DLD1 (cell line): ENCODE results near the gene GALNT17.
"Not testable (repeated sequence)": the region's sequence is repeated elsewhere in the genome, so short reads cannot be mapped to it uniquely, and the experiment has no call there.

ENCODE experiments used
- in situ Hi-C: cut with HindIII; loops from 2 replicates; pipeline ENCODE4 v1.10.0; 2017; ENCODE audit warnings: low sequenced_read_pairs

The GALNT17 gene

DNA sequence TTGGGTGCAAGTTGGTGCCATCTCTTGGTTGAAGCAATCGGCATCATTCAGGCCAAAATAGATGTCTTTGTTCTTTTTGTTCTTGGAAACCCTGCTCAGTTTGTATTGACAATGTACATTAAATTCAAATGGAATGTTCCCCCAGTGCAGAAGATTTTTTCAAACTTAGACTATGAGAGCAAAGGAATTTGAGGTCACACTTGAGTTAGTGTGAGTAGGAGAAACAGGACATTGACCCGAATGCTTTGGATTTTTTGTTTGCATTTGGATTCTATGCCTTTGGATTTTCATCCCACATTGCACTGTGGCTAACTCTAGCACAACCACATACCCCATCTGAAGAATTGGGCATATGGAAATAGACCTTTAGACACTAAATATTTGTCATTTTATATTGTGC, 480.0 kb downstream of the GALNT17 start:
- in situ Hi-C loops: no loop called here

DNA sequence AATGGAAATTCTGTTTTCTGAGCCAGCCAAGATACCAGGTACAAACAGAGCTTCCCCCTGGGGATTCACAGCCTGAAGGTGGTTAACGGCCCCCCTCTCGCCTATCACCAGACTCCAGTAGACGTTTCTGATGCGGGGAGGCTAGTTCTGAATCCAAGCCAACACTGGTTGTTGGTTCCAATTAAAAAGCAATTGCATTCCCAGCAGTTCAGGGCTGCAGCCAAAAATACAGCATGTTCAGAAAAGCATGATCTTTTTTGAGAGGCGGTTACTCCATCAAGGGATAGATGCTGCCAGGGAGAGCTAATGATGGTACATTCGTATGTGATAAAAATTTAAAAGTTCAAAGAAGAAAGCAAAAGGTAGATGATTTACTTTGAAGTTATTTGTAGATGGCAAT, 481.0 kb downstream of the GALNT17 start:
- in situ Hi-C loops: no loop called here

DNA sequence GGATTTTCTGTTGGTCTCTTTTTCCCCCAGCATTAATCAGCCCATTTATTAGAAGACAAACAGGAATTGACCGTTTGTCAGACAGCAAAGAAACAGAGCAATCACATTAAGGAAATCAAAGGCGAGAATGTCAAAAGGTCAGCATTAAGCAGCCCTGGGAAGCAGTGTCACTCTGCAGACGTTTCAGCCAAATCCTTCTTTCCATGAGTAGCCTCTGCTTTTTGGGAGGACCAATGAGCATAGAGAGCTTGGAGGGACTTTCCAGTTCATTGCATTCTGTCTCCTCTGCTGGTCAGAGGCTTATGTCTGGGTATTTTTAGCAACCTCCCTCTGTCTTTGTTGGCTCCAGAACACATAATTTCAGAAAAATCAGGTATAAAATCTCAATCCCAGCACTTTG, 481.4 kb downstream of the GALNT17 start:
- in situ Hi-C loops: no loop called here

DNA sequence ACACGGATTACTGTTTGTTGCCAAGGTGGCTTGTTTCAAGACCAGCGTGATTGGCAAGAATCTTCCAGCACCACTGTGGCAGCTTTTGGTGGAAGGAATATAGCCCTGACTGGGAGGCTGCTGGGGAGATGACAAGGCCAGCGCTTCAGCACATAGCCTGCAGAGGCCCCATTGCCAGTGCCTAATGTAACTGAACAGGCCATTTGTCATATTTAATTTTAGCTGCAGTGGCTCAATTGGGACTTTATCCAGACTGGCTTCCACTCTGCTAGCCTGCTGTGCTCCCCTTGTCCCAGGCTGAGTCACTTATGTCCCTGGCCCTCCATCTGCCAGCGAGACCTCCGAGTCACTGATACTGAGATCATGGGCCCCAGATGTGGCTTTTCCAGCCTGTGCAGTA, 483.1 kb downstream of the GALNT17 start:
- in situ Hi-C loops: no loop called here

DNA sequence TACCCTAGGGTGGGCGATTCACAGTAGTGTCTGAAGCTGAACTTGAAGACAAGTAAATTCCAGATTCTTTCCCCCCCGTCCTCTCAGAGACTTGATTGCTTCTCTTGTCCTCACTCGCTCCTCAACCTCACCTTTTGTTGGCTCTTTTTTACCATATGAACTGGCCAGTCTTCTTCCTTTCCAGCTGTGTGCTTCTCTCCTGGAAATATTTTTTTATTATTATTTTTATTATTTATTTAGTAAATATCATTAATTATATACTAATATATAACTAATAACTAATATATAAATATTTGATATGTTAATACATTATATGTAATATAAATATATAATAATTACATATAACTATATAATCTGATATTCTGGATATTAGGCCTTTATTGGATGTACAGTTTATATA, 484.3 kb downstream of the GALNT17 start:
- in situ Hi-C loops: no loop called here

DNA sequence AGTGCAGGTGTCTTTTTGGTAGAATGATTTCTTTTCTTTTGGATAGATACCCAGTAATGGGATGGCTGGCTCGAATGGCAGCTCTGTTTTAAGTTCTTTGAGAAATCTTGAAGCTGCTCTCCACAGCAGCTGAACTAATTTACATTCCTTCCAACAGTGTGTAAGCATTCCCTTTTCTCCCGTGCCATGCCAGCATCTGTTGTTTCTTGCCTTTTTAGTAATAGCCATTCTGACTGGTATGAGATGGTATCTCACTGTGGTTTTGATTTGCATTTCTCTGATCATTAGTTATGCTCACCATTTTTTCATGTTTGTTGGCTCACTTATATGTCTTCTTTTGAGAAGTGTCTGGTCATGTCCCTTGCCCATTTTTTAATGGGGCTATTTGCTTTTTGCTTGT, 486.3 kb downstream of the GALNT17 start:
- in situ Hi-C loops: no loop called here

DNA sequence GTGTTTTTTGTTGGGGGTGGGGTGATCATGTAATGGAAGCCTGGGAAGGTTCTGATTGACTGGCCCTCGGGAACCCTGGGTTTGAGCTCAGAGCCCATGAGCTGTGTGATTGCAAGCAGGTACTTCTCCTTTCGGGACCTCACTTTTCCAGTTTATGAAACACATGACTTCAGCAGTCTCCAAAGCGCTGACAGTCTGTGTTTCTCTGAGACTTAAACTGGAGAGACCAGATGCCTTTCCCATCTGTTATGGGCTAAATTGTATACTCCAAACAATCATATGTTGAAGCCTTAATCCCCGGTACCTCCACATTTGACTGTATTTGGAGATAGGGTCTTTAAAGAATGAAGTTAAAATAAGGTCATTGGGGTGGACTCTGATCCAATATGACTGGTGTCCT, 493.6 kb downstream of the GALNT17 start:
- in situ Hi-C loops: no loop called here

DNA sequence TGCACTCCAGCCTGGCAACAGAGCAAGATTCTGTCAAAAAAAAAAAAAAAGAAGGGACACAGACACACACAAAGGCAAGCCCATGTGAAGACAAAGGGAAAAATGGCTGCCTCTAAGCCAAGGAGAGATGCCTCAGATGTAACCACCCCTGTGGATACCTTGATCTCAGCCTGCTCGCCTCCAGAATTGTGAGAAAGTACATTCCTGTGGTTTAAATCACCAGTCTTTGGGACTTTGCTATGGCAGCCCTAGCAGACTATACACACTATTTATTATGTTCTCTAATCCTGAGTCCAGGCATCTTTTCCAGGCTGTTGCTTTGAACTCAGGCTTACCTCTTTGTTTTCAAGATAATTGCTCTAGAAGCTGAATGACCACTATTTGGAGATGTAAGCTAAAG, 494.3 kb downstream of the GALNT17 start:
- in situ Hi-C loops: no loop called here

DNA sequence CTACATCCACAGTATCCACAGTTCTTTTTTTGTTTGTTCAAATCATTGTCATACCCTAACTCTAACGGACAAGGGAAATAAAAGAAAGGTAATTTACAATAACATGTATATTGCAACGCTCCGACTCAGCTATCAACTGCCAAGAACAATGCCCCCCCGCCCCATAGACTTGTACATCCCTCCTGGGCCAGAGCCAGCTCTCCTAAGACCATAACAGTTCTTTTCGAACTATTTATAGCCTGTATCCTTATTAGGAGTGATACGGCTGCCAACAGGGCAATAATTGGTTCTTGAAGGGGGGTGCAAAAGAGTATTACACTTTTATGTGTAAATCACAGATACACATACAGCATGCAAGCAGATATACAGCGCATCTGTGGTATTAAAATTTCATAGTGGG, 495.7 kb downstream of the GALNT17 start:
- in situ Hi-C loops: no loop called here

DNA sequence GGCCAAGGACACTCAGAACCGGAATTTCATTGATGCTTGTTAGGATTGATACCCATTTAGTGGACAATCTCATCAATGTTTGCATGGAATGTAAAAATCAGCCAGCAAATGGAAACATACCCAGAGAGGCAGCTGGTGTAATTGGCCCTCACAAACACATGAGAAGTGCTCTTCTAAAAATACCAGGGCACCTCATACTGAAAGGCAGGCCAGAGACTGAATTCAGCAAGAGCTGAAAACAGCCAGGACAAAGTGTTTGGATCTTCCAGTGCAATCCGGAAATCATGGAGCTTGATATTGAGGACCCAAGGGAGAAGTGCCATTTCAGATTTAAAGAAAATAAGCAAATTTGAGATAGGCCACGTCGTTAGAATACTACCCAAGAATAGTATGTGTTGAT, 498.6 kb downstream of the GALNT17 start:
- in situ Hi-C loops: no loop called here

DNA sequence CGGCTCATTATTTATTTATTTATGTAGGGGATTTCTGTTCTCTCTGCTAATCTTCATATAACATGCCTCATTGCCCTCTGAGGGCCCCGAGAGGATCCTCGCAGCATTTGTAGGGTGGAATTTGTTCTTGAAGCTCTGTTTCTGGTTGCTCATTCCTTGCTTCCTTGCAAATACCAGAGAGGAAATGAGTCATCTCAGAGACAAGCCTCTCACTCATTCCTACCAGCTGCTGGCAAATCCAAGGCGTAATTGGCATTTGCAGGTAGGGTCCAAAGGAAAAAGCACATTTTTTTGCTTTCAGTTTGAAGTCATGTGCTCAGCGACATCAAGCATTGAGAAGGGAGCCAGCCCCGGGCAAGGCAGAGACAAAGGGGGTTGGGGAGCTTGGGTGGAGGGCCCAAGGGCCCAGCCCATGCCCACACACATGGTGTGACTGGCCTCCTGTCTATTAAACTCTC, 501.6 kb downstream of the GALNT17 start:
- in situ Hi-C loops: no loop called here

DNA sequence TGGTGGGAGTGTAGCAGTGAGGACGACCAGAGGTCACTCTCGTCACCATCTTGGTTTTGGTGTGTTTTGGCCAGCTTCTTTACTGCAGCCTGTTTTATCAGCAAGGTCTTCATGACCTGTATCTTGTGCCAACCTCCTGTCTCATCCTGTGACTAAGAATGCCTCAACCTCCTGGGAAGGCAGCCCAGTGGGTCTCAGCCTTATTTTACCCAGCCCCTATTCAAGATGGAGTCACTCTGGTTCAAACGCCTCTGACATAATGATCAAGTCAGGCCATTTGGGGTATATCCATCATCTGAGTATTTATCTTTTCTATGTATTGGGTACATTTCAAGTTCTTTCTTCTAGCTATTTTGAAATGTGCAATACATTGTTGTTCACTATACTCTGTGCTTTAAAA, 503.9 kb downstream of the GALNT17 start:
- in situ Hi-C loops: not testable (repeated sequence)

DNA sequence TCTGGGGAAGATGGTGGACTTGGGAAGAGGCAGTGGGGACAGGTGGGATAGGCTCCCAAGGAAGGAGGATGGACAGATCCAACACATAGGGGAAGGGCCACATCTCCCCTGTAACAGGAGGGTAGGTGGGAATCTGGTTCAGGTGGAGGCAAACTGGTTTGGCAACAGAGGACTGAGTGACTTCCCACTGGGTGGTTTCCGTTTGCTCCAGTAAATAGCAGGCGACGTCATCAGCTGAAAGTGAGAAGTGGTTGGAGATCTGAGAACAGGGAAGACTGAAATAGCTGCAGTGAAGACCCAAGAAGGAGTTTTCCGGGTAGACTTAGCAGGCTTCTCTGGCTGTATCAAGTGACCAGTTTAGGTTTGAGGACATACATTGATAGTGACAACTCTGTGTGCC, 504.4 kb downstream of the GALNT17 start:
- in situ Hi-C loops: no loop called here

DNA sequence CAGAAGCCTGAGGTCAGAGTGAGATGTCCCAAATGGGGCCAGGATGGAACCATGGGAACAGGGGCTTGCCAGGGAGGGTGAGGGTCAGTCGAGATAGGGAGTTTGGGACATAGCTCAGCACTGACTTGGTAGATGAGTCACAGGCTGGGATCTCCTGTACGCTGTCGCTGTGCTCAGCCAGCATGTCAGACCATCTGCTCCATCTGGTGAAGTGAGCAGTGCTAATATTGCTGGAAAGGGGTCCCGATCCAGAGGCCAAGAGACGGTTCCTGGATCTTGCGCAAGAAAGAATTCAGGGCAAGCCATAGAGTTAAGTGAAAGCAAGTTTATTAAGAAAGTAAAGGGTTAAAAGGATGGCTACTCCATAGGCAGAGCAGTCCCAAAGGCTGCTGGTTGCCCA, 505.6 kb downstream of the GALNT17 start:
- in situ Hi-C loops: no loop called here

DNA sequence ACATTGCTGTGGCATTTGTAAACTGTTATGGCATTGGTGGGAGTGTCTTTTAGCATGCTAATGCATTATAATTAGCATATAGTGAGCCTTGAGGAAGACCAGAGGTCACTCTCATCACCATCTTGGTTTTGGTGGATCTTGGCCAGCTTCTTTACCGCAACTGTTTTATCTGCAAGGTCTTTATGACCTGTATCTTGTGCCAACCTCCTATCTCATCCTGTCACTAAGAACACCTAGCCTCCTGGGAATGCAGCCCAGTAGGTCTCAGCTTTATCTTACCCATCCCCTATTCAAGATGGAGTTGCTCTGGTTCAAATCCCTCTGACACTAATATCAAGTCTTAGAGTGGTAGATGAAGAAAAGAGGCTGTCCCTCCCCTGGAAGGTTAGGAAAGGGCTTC, 506.2 kb downstream of the GALNT17 start:
- in situ Hi-C loops: no loop called here

DNA sequence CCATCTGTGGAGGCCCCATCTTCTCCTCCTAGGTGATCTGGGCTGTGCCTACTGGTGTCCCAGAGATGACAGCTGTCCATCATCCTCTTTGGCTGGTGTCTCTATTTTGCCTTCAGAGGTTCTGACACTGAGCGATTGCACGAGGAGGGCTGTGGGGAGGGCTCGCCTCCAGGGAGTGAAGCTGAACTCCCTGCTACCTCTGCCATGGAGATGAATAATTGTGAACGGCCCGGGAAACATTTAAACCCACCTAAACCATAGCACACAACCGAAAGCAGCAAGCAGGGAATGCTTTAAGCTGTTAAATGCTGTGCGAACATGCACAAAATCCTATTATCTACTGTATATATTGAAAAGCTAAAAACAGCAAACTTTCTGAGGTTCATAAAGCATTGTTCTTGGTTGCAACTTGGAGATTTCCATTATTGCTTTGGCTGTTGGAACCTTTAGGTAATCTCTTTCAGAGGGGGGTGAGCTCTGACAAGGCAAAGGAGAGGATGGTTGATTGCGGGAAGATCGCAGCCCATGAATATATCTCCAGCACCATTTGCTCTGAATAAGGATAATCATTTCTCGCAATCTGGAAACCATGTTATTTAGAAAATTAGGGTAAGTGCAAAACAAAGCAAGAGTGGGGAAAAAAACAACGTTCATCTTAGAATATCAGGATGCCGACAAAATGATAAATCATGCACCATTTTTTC, 507.6 kb downstream of the GALNT17 start:
- in situ Hi-C loops: no loop called here

DNA sequence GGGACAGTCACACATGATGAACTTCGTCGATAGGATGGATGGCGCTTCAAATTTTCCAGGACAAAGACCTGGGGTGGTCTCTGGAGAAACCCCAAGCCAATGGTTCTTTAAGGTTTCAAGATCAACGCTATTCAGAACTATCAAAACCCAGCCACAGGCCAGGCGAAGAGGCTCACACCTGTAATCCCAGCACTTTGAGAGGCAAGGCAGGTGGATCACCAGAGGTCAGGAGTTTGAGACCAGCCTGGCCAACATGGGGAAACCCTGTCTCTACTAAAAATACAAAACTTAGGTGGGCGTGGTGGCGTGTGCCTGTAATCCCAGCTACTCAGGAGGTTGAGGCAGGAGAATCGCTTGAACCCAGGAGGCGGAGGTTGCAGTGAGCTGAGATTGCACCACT, 511.1 kb downstream of the GALNT17 start:
- in situ Hi-C loops: not testable (repeated sequence)

DNA sequence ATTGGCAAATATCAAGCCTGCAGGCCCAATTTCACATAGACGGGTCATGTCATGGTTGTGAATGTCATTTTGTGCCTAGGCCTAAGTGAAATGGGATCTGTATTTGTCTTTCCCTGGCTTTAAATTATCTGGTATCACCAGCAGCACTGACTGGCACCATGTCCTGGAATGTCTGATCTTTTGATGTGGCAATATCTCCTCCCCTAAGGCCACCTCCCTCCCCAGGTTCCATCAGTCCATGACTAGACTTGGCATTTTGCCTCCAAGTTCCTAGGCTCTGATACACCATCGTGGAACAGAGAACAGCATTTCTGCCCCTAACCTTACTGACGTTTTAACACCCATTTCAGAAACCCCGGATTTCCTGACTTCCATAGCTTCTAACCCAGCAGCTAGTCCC, 513.9 kb downstream of the GALNT17 start:
- in situ Hi-C loops: no loop called here

DNA sequence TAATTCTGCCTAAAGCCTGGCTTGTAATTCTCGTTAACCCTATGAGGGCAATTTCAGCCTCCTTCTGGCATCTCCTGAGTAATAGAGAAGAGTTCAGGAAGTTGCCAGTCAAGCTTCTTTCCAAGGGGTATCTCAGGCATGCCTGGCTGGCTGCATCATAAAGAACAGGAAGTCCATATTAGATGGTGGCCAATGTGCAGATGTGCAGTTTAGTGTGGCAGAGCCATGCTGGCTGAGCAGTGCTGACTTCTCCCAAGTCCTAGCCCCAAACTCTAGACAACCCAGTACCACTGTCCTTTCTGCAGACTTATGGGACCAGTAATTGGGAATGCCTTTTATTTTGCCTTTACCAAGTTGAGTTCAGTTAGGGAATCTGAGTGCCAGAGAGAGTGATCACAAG, 517.9 kb downstream of the GALNT17 start:
- in situ Hi-C loops: no loop called here

DNA sequence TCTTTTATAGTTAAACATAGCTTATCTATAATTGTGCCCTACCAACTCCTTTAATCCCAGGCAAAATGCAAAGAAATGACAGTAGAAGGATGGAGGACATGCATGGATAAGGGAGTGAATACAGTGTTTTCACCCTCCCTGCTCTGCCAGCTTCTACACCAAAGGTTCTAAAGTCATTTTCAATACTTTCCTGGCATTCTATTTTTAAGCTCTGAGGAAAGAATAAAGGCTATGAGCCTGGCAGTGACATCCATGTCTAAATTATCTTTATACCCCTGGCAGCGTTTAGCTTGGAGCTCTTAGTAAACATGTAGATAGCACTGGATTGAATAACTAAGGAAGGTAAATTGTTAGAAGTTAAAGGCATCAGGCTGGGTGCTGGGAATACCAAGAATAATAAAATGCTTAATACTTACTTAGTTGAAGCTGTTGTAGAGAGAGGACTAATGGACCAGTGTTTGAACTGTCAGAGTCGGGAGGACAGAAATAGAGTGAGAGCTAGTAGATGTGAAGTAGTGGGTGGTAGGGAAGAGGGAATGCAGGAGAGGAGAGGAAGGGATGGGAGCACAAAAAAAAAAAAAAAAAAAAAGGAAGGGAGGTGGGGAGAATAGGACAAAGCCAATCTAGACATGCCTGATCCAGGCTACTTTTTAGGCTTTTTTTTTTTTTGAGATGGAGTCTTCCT, 518.9 kb downstream of the GALNT17 start:
- in situ Hi-C loops: no loop called here

DNA sequence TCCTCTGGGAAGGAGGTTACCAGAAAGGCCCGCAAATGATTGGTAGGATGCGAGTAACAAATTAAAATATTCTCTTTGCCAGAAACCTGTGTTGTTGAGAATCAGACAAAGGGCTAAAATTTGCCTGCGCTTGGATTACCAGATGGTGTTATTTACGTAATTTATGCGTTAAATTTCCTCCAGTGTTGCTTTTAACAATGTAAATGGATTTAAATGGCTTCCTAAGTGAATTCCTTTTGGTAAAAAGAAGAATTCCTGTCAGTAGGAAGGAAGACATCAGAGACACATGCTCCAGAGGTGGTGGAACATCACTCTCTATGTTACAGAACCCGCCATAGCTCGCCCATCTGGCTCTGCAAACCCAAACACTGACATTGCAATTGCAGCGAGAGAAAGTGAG, 520.6 kb downstream of the GALNT17 start:
- in situ Hi-C loops: no loop called here

DNA sequence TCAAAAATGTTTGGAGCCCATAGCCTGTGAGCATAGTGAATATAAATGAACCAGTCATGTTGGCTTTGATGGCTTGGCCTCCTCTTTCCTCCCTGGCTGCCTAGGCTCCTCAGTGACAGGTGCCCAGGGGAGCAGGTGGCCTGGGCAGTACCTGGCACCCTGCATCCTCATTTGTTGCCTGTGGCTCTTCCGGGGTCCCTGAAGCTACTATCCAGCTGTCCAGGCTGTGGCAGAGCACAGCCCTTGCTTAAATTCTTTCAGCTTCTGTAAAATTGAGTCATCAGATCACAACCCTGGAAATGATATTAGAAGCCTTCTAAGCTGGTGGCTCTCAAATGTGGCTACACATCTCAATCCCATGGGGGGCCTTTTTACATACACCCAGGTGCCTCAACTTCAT, 525.4 kb downstream of the GALNT17 start:
- in situ Hi-C loops: no loop called here

DNA sequence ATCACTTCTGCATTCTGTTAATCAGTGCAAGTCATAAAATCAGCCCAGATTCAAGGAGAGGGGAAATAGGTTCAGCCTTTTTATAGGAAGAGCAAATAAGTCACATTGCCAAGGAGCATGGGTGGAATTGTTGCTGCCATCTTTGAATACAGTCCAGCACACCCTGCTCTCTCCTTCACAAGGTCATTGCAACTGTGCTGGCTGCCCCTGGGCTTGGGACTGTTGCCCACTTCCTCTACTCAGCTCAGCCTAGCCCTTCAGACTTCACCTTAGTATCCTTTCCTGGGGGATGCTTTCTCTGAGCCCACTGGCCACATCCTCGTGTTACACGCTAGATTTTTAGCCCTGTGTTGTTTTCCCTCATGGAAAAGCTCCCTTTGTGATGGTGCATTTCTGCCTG, 527.7 kb downstream of the GALNT17 start:
- in situ Hi-C loops: no loop called here
